GM12801 (cell line): ENCODE measurements around the gene GALNT1.

Experiments used
- CTCF ChIP-seq: IDR thresholded peaks from one replicate; pipeline ENCODE4 v1.5.1; 2011; ENCODE audit warnings: control low read depth; ENCODE audit not compliant: insufficient read length; ENCODE audit errors: extremely low read depth

GALNT1 gene

GRCh38 chr18:35756506-35757117 lies 175.1 kb downstream of the GALNT1 start:
- no peak for TF ChIP-seq CTCF
